HEK293 (cell line): Measurements from ENCODE around the gene PITX1.

Experiments
- CTCF ChIA-PET: fragments of 350-600 bp; formaldehyde crosslinking; extraction: SDS; loops from one replicate; lab custom pipeline; 2021; ENCODE audit warnings: antibody characterized with exemption; lab: Yijun Ruan, JAX
- POLR2A ChIA-PET: fragments of 300-600 bp; formaldehyde crosslinking; extraction: SDS; loops from one replicate; lab custom pipeline; 2020; ENCODE audit warnings: antibody characterized with exemption, inconsistent platforms; lab: Yijun Ruan, JAX
- H3K27ac ChIP-seq: fragments of 200-500 bp; sonication (Bioruptor generic); 2 replicates; pipeline ENCODE4 v1.5.1; 2014; ENCODE audit warnings: low read depth, low read length, control low read depth, inconsistent platforms; ENCODE audit errors: extremely low read depth
- H3K36me3 ChIP-seq, 2 experiments: fragments of 200-500 bp in 1 of 2; sonication (Bioruptor generic) in 1 of 2; 1 replicate in 1 of 2; 2 replicates in 1 of 2; pipeline ENCODE4 v1.5.1; 2014 to 2017; ENCODE audit warnings: inconsistent platforms in 2 of 2, low read length in 2 of 2; ENCODE audit not compliant: control insufficient read depth in 2 of 2, insufficient read depth in 1 of 2
- H3K4me1 ChIP-seq: fragments of 200-500 bp; sonication (Bioruptor generic); 2 replicates; pipeline ENCODE4 v1.5.1; 2014; ENCODE audit warnings: mild to moderate bottlenecking, low read length, inconsistent platforms; ENCODE audit not compliant: control insufficient read depth, insufficient read depth
- H3K4me3 ChIP-seq: 2 replicates; pipeline ENCODE4 v1.5.1; 2011; ENCODE audit warnings: low read depth, mild to moderate bottlenecking, control low read depth, low read length, moderate library complexity
- H3K9me3 ChIP-seq: fragments of 200-500 bp; sonication (Bioruptor generic); 2 replicates; pipeline ENCODE4 v1.5.1; 2014; ENCODE audit warnings: low read depth, low read length, inconsistent platforms; ENCODE audit not compliant: control insufficient read depth, insufficient read depth
- GLIS1 ChIP-seq: fragments of 450-650 bp; formaldehyde crosslinking; IDR thresholded peaks from 2 replicates; pipeline ENCODE4 v1.5.1; 2016; ENCODE audit warnings: missing biosample characterization, missing genetic modification characterization
- KLF16 ChIP-seq: fragments of 450-650 bp; formaldehyde crosslinking; IDR thresholded peaks from 2 replicates; pipeline ENCODE4 v1.5.1; 2017; ENCODE audit warnings: missing biosample characterization, missing genetic modification characterization
- PRDM6 ChIP-seq: fragments of 450-650 bp; formaldehyde crosslinking; IDR thresholded peaks from 2 replicates; pipeline ENCODE4 v1.5.1; 2017; ENCODE audit warnings: missing biosample characterization, missing genetic modification characterization
- TSHZ1 ChIP-seq: fragments of 450-650 bp; formaldehyde crosslinking; IDR thresholded peaks from 2 replicates; pipeline ENCODE4 v1.5.1; 2016; ENCODE audit warnings: missing biosample characterization, missing genetic modification characterization, borderline replicate concordance
- WT1 ChIP-seq: fragments of 450-650 bp; formaldehyde crosslinking; IDR thresholded peaks from 2 replicates; pipeline ENCODE4 v1.5.1; 2016; ENCODE audit warnings: missing biosample characterization, missing genetic modification characterization
- YY2 ChIP-seq: fragments of 450-650 bp; formaldehyde crosslinking; IDR thresholded peaks from 2 replicates; pipeline ENCODE4 v1.5.1; 2016; ENCODE audit warnings: missing biosample characterization, missing genetic modification characterization
- ZNF114 ChIP-seq: fragments of 450-650 bp; formaldehyde crosslinking; IDR thresholded peaks from 2 replicates; pipeline ENCODE4 v1.5.0; 2017; ENCODE audit warnings: missing biosample characterization, missing genetic modification characterization
- ZNF184 ChIP-seq: fragments of 450-650 bp; IDR thresholded peaks from 2 replicates; pipeline ENCODE4 v1.5.1; 2018; ENCODE audit warnings: missing biosample characterization, mild to moderate bottlenecking, missing genetic modification characterization
- ZNF2 ChIP-seq: fragments of 450-650 bp; formaldehyde crosslinking; IDR thresholded peaks from 2 replicates; pipeline ENCODE4 v1.5.1; 2016; ENCODE audit warnings: missing biosample characterization, missing genetic modification characterization
- ZNF24 ChIP-seq: fragments of 450-650 bp; formaldehyde crosslinking; IDR thresholded peaks from 2 replicates; pipeline ENCODE4 v1.5.1; 2016; ENCODE audit warnings: missing biosample characterization, missing genetic modification characterization
- ZNF280D ChIP-seq: fragments of 450-650 bp; formaldehyde crosslinking; IDR thresholded peaks from 2 replicates; pipeline ENCODE4 v1.5.1; 2016; ENCODE audit warnings: missing biosample characterization, missing genetic modification characterization
- ZNF292 ChIP-seq: fragments of 450-650 bp; formaldehyde crosslinking; IDR thresholded peaks from 2 replicates; pipeline ENCODE4 v1.5.1; 2016; ENCODE audit warnings: low read depth, missing biosample characterization, missing genetic modification characterization, borderline replicate concordance
- ZNF366 ChIP-seq: fragments of 450-650 bp; formaldehyde crosslinking; conservative IDR thresholded peaks from 2 replicates; pipeline ENCODE4 v1.5.1; 2016; ENCODE audit warnings: missing biosample characterization, missing genetic modification characterization
- ZNF394 ChIP-seq: fragments of 450-650 bp; formaldehyde crosslinking; IDR thresholded peaks from 2 replicates; pipeline ENCODE4 v1.5.1; 2016; ENCODE audit warnings: missing biosample characterization, missing genetic modification characterization, mild to moderate bottlenecking, moderate library complexity, borderline replicate concordance
- ZNF404 ChIP-seq: fragments of 450-650 bp; formaldehyde crosslinking; IDR thresholded peaks from 2 replicates; pipeline ENCODE4 v1.5.1; 2017; ENCODE audit warnings: missing biosample characterization, missing genetic modification characterization
- ZNF449 ChIP-seq: fragments of 450-650 bp; formaldehyde crosslinking; IDR thresholded peaks from 2 replicates; pipeline ENCODE4 v1.5.1; 2017; ENCODE audit warnings: missing biosample characterization, mild to moderate bottlenecking, missing genetic modification characterization, moderate library complexity
- ZNF560 ChIP-seq: fragments of 450-650 bp; formaldehyde crosslinking; IDR thresholded peaks from 2 replicates; pipeline ENCODE4 v1.5.1; 2017; ENCODE audit warnings: missing biosample characterization, missing genetic modification characterization, borderline replicate concordance
- ZNF585B ChIP-seq: fragments of 450-650 bp; formaldehyde crosslinking; IDR thresholded peaks from 2 replicates; pipeline ENCODE4 v1.5.1; 2016; ENCODE audit warnings: missing biosample characterization, missing genetic modification characterization
- ZNF600 ChIP-seq: fragments of 450-650 bp; formaldehyde crosslinking; IDR thresholded peaks from 2 replicates; pipeline ENCODE4 v1.5.1; 2016; ENCODE audit warnings: missing biosample characterization, missing genetic modification characterization
- ZNF654 ChIP-seq: fragments of 450-650 bp; formaldehyde crosslinking; IDR thresholded peaks from 2 replicates; pipeline ENCODE4 v1.5.1; 2016; ENCODE audit warnings: low read depth, missing biosample characterization, missing genetic modification characterization
- ZSCAN18 ChIP-seq: fragments of 450-650 bp; formaldehyde crosslinking; IDR thresholded peaks from 2 replicates; pipeline ENCODE4 v1.5.1; 2016; ENCODE audit warnings: missing biosample characterization, missing genetic modification characterization

The PITX1 gene

GRCh38 chr5:134989266-134989830, 44.7 kb downstream of the PITX1 start:
- CTCF ChIA-PET = interaction anchor here (1.2 kb wide), 1 partner anchor 344 kb away, joined by 3 read pairs; no protein-coding TSS in a partner anchor
- no peak overlapping the region for H3K27ac ChIP-seq
- no peak for TF ChIP-seq ZNF585B (tag by site-specific recombination)
- TF ChIP-seq ZNF560 (tag by site-specific recombination) = no peak
- TF ChIP-seq ZNF404 = no peak
- no peak for TF ChIP-seq YY2 (tag by site-specific recombination)
- TF ChIP-seq ZNF184 (tag by site-specific recombination) = no peak
- no peak for TF ChIP-seq GLIS1 (tag by site-specific recombination)
- TF ChIP-seq ZNF366 (tag by site-specific recombination) = no peak
- no peak for TF ChIP-seq ZNF292 (tag by site-specific recombination)
- no peak for TF ChIP-seq WT1
- TF ChIP-seq PRDM6 = no peak
- no peak for TF ChIP-seq ZNF2 (tag by site-specific recombination)
- TF ChIP-seq ZNF654 (tag by site-specific recombination) = no peak
- TF ChIP-seq ZNF449 (tag by site-specific recombination) = no peak
- TF ChIP-seq ZSCAN18 (tag by site-specific recombination) = no peak
- TF ChIP-seq ZNF24 (tag by site-specific recombination) = no peak
- TF ChIP-seq KLF16 (tag by site-specific recombination) = no peak
- no peak for TF ChIP-seq ZNF114 (tag by site-specific recombination)
- no peak for TF ChIP-seq TSHZ1 (tag by site-specific recombination)
- H3K36me3 ChIP-seq = no peaks in the 10 kb centered on the region
- H3K9me3 ChIP-seq = no peaks in the 10 kb centered on the region
- POLR2A ChIA-PET = interaction anchor here (0.6 kb wide), 1 partner anchor 156 kb away, joined by 6 read pairs; no protein-coding TSS in a partner anchor
- no peak overlapping the region for H3K4me3 ChIP-seq
- no peaks in the 10 kb centered on the region for H3K4me1 ChIP-seq

- Histone ChIP-seq H3K4me3 (no peak overlapping the region), H3K27ac (no peak overlapping the region), H3K4me1 (no peaks in the 10 kb centered on the region), H3K36me3 (no peaks in the 10 kb centered on the region), H3K9me3 (no peaks in the 10 kb centered on the region)
- POLR2A ChIA-PET = no interaction called here
- CTCF ChIA-PET = no interaction called here
- TF ChIP-seq ZNF280D (peak; percentile 45; the same call in 1 of the 2 replicates), ZNF184 (tag by site-specific recombination) (no peak), ZNF394 (tag by site-specific recombination) (no peak), ZNF600 (tag by site-specific recombination) (no peak)
Measured at GRCh38 chr5:134982230-134982629, 51.8 kb downstream of the PITX1 start.
